HL-60 (cell line): ENCODE results near the gene LRP1-AS.

ENCODE experiments used
- GABPA ChIP-seq: IDR thresholded peaks from 2 replicates; pipeline ENCODE4 v1.6.1; 2012; ENCODE audit warnings: low read depth
- POLR2AphosphoS5 ChIP-seq: IDR thresholded peaks from 2 replicates; pipeline ENCODE4 v1.6.1; 2012; ENCODE audit warnings: low read depth
- TF ChIP-seq, protein P1 (sequence below): IDR thresholded peaks from one replicate; pipeline ENCODE4 v1.5.1; 2011; ENCODE audit warnings: low read length, control low read depth, inconsistent platforms; ENCODE audit not compliant: insufficient read depth

DNA sequence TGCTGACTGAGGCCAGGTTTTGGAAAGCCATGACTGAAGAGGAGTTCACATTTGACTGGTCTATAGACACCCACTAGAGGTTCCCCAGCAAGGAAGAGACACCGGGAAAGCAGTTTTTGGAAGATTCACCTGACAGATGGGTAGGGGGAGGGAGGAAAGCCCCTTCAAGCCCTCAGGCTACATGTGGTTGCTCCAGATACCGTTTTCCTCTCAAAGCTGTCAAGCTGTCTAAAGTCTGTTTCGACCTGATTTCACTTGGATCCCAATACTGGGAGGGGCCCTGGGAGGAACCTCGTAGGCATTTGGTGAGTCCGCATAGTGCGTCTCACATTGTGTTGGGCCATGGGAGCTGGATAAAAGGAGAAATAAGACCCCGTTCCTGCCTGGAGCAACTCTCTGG, 20.9 kb downstream of the LRP1-AS start:
- TF ChIP-seq, protein P1, sequence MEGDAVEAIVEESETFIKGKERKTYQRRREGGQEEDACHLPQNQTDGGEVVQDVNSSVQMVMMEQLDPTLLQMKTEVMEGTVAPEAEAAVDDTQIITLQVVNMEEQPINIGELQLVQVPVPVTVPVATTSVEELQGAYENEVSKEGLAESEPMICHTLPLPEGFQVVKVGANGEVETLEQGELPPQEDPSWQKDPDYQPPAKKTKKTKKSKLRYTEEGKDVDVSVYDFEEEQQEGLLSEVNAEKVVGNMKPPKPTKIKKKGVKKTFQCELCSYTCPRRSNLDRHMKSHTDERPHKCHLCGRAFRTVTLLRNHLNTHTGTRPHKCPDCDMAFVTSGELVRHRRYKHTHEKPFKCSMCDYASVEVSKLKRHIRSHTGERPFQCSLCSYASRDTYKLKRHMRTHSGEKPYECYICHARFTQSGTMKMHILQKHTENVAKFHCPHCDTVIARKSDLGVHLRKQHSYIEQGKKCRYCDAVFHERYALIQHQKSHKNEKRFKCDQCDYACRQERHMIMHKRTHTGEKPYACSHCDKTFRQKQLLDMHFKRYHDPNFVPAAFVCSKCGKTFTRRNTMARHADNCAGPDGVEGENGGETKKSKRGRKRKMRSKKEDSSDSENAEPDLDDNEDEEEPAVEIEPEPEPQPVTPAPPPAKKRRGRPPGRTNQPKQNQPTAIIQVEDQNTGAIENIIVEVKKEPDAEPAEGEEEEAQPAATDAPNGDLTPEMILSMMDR: no peak
- TF ChIP-seq POLR2AphosphoS5 (no peak), GABPA (no peak)
